Esophagus squamous epithelium (tissue), 4 donors: Measurements from ENCODE around the gene MYH14.

Source experiments
- CTCF ChIP-seq, 6 experiments: fragments of 450-650 bp in 4 of 6; fragments of 200-600 bp in 2 of 6; sonication (generic) in 2 of 6; IDR thresholded peaks; one replicate each; pipeline ENCODE4 v1.5.1; 2016 to 2019; ENCODE audit warnings: antibody characterized with exemption in 6 of 6, mild to moderate bottlenecking in 4 of 6, moderate library complexity in 4 of 6
- POLR2A ChIP-seq, 4 donors: fragments of 450-650 bp; IDR thresholded peaks; one replicate each; pipeline ENCODE4 v1.6.1; 2017; ENCODE audit warnings: antibody characterized with exemption in 4 of 4, mild to moderate bottlenecking in 4 of 4, moderate library complexity in 3 of 4

GRCh38 chr19:50333235-50333736, 129.9 kb downstream of the MYH14 start:
- TF ChIP-seq CTCF (IDR thresholded peaks at IDR 0.05): no peak
- no peak for TF ChIP-seq POLR2A (IDR thresholded peaks at IDR 0.05)
